Lung (tissue), 12 donors: ENCODE data around the gene NEIL1. TPM values are rescaled to one million over a fixed set of nuclear protein-coding genes. Genes with fewer than 3 reads are reported as not detected.

Source experiments
- ATAC-seq: fragments of 200-7000 bp; cut with Tn5 transposase; one replicate; pipeline ENCODE4 v1.9.1; 2020; ENCODE audit warnings: moderate number of reproducible peaks; ENCODE audit not compliant: insufficient read depth, low FRiP score
- DNase-seq, 3 donors: peaks; one replicate each; pipeline ENCODE4 v3.0.0-alpha.2; 2013 to 2017
- H3K27ac ChIP-seq, 2 donors: one replicate each; pipeline ENCODE4 v1.5.1; 2013; ENCODE audit warnings: mild to moderate bottlenecking in 2 of 2, moderate library complexity in 2 of 2, control low read depth in 1 of 2, inconsistent platforms in 1 of 2, low read depth in 1 of 2, low read length in 1 of 2
- H3K27me3 ChIP-seq, 3 donors: one replicate each; pipeline ENCODE4 v1.5.1; 2013; ENCODE audit warnings: low read length in 2 of 3; ENCODE audit not compliant: control insufficient read depth in 3 of 3, insufficient read depth in 3 of 3
- H3K36me3 ChIP-seq, 4 donors: one replicate each; pipeline ENCODE4 v1.5.1; 2013; ENCODE audit warnings: low read length in 4 of 4, mild to moderate bottlenecking in 1 of 4, moderate library complexity in 1 of 4; ENCODE audit not compliant: control insufficient read depth in 4 of 4, insufficient read depth in 4 of 4
- H3K4me1 ChIP-seq, 5 donors: one replicate each; pipeline ENCODE4 v1.5.1; 2013; ENCODE audit warnings: low read length in 5 of 5, mild to moderate bottlenecking in 2 of 5, moderate library complexity in 1 of 5; ENCODE audit not compliant: control insufficient read depth in 5 of 5, insufficient read depth in 5 of 5
- H3K4me3 ChIP-seq: one replicate; pipeline ENCODE4 v1.5.1; 2013; ENCODE audit warnings: mild to moderate bottlenecking, control low read depth, moderate library complexity
- H3K9ac ChIP-seq, 2 donors: one replicate each; pipeline ENCODE4 v1.5.1; 2013; ENCODE audit warnings: low read length in 2 of 2, control low read depth in 1 of 2; ENCODE audit not compliant: insufficient read depth in 1 of 2
- H3K9me3 ChIP-seq, 4 donors: one replicate each; pipeline ENCODE4 v1.5.1; 2013; ENCODE audit warnings: low read length in 3 of 4, mild to moderate bottlenecking in 1 of 4, moderate library complexity in 1 of 4; ENCODE audit not compliant: control insufficient read depth in 4 of 4, insufficient read depth in 3 of 4
- CTCF ChIP-seq: IDR thresholded peaks from 2 replicates; pipeline ENCODE4 v1.5.1; 2012; ENCODE audit warnings: mild to moderate bottlenecking; ENCODE audit errors: control extremely low read depth, extremely low read depth
- WGBS, 2 donors: extraction: QIAGEN DNeasy Blood & Tissue Kit; methylation state at CpG; one replicate each; pipeline ENCODE4 v1.1.7; 2013; 5-methylcytosine and 5-hydroxymethylcytosine counted together
- polyA plus RNA-seq, 2 donors: library from polyadenylated mRNA; stranded (reverse); fragments of 200-250 nt; gene quantifications; one replicate each; pipeline ENCODE4 v1.2.1, GENCODE V29; 2013
- total RNA-seq, 2 donors: library from RNA; depleted of rRNA in 1 of 2; stranded (reverse); fragments of >200 nt in 1 of 2; gene quantifications; one replicate each; pipeline ENCODE4 v1.2.1, GENCODE V29; 2014 to 2021
- donor health status: control.
- donor health status: control.
- donor health status: Bipolar disorder and iron deficiency.
- donor health status: healthy.
- donor health status: DM: yes; HTN: yes; CAD: no.

The NEIL1 gene
- total and polyA plus RNA-seq, 4 donors, result 13.8 to 46.8 (median 36.4) TPM

GRCh38 chr15:75360391-75360790, 13.6 kb downstream of the NEIL1 start:
- Histone ChIP-seq H3K36me3 (peaks cover 3 to 78% (median 5%) of the 10 kb centered on the region in 4 donors), H3K27ac (no peak overlapping the region)

GRCh38 chr15:75360856-75361255, 14.0 kb downstream of the NEIL1 start:
- DNase-seq (no peak), ATAC-seq (no peak)
- no peaks in the 10 kb centered on the region for H3K9me3 ChIP-seq
- WGBS, 2 donors, result 86 to 90% methylated on average over 7 of the region's 7 CpGs
- H3K4me1 ChIP-seq, result no peaks in the 10 kb centered on the region
- no peak overlapping the region for H3K27ac ChIP-seq
- H3K4me3 ChIP-seq, result no peak overlapping the region
- H3K27me3 ChIP-seq, result no peaks in the 10 kb centered on the region
- peaks cover 4 to 77% (median 6%) of the 10 kb centered on the region in 4 donors for H3K36me3 ChIP-seq
- H3K9ac ChIP-seq, result no peak overlapping the region
- no peak for TF ChIP-seq CTCF

More at GRCh38 chr15:75360391-75360790, 13.6 kb downstream of the NEIL1 start:
- Histone ChIP-seq H3K9me3 (no peaks in the 10 kb centered on the region), H3K4me1 (no peaks in the 10 kb centered on the region), H3K27me3 (no peaks in the 10 kb centered on the region), H3K4me3 (no peak overlapping the region), H3K9ac (no peak overlapping the region)
- 87 to 94% methylated on average over 1 of the region's 1 CpG for WGBS, 2 donors
- DNase-seq (no peak), ATAC-seq (no peak)
- TF ChIP-seq CTCF, result no peak

GRCh38 chr15:75361361-75361988, 14.6 kb downstream of the NEIL1 start:
- Histone ChIP-seq H3K9ac (no peak overlapping the region), H3K27ac (no peak overlapping the region), H3K27me3 (no peaks in the 10 kb centered on the region), H3K4me1 (no peaks in the 10 kb centered on the region), H3K9me3 (no peaks in the 10 kb centered on the region), H3K4me3 (no peak overlapping the region), H3K36me3 (peaks cover 4 to 74% (median 7%) of the 10 kb centered on the region in 4 donors)
- no peak for TF ChIP-seq CTCF
- WGBS, 2 donors, result 96 to 99% methylated on average over 10 of the region's 10 CpGs
- DNase-seq, result no peak
- ATAC-seq, result no peak
